Epithelial cell of esophagus (primary cell): ENCODE data around the gene ADAMTS17.
A peak's percentile ranks its signal among the peaks of the same experiment; 100 is the strongest.

ENCODE experiments used
- DNase-seq: peaks from one replicate; pipeline ENCODE4 v3.0.0; 2010; ENCODE audit warnings: low read depth
- H3K4me3 ChIP-seq: 2 replicates; pipeline ENCODE4 v1.5.1; 2011; ENCODE audit warnings: mild to moderate bottlenecking, low read length, control low read depth
- CTCF ChIP-seq: IDR thresholded peaks from 2 replicates; pipeline ENCODE4 v1.5.1; 2011; ENCODE audit warnings: low read depth, mild to moderate bottlenecking, low read length, control low read depth, inconsistent platforms; ENCODE audit not compliant: insufficient read depth; ENCODE audit errors: missing control alignments

Gene ADAMTS17

GRCh38 chr15:100097342-100098127, 244.2 kb downstream of the ADAMTS17 start:
- no peak overlapping the region for H3K4me3 ChIP-seq
- DNase-seq: no peak
- TF ChIP-seq CTCF: no peak

- no peak for DNase-seq
- no peak overlapping the region for H3K4me3 ChIP-seq
- no peak for TF ChIP-seq CTCF
These were observed 245.1 kb downstream of the ADAMTS17 start for GRCh38 chr15:100096700-100097099.

- no peak for TF ChIP-seq CTCF
- DNase-seq: no peak
- H3K4me3 ChIP-seq: no peak overlapping the region
These were observed 245.6 kb downstream of the ADAMTS17 start for GRCh38 chr15:100096248-100096600.

GRCh38 chr15:100095541-100096247, 246.1 kb downstream of the ADAMTS17 start:
- no peak overlapping the region for H3K4me3 ChIP-seq
- no peak for TF ChIP-seq CTCF
- DNase-seq: peak; percentile 56

GRCh38 chr15:100094127-100094510, 247.7 kb downstream of the ADAMTS17 start:
- H3K4me3 ChIP-seq: no peak overlapping the region
- TF ChIP-seq CTCF: no peak
- DNase-seq: no peak

GRCh38 chr15:100093211-100094126, 248.3 kb downstream of the ADAMTS17 start:
- H3K4me3 ChIP-seq: no peak overlapping the region
- DNase-seq: peak; percentile 83
- TF ChIP-seq CTCF: no peak
